Measurements from ENCODE around the gene BICD1.

BICD1 gene

GRCh38 chr12:32334371-32334777, 227.7 kb downstream of the BICD1 start:
- H3K4me3 ChIP-seq (replicated peaks; ENCODE audit: insufficient read depth, low read length), result no peak overlapping the region
- DNase-seq (ENCODE audit: low read depth in 1 of 2, low spot score in 1 of 2), result no peak
- no peak overlapping the region for H3K27ac ChIP-seq (replicated peaks)
- H3K27me3 ChIP-seq (ENCODE audit: insufficient read depth, poor library complexity, severe bottlenecking), result no peaks in the 10 kb centered on the region
- no peak for TF ChIP-seq POLR2AphosphoS5 (IDR thresholded peaks at IDR 0.05; ENCODE audit: low read depth)
- TF ChIP-seq REST (IDR thresholded peaks at IDR 0.05; ENCODE audit: insufficient replicate concordance, low read depth), result no peak
- TF ChIP-seq SPI1 (IDR thresholded peaks at IDR 0.05; ENCODE audit: borderline replicate concordance, low read depth), result no peak
- no peak for TF ChIP-seq GABPA (IDR thresholded peaks at IDR 0.05; ENCODE audit: low read depth)
- TF ChIP-seq CTCF (IDR thresholded peaks at IDR 0.05; ENCODE audit: insufficient read depth, low read length), result no peak

GRCh38 chr12:32336261-32336660, 229.6 kb downstream of the BICD1 start:
- Histone ChIP-seq H3K27me3 (ENCODE audit: insufficient read depth, poor library complexity, severe bottlenecking) (no peaks in the 10 kb centered on the region), H3K27ac (replicated peaks) (no peak overlapping the region), H3K4me3 (replicated peaks; ENCODE audit: insufficient read depth, low read length) (no peak overlapping the region)
- no peak for DNase-seq (ENCODE audit: low read depth in 1 of 2, low spot score in 1 of 2)
- no peak for TF ChIP-seq CTCF (IDR thresholded peaks at IDR 0.05; ENCODE audit: insufficient read depth, low read length)
- TF ChIP-seq GABPA (IDR thresholded peaks at IDR 0.05; ENCODE audit: low read depth), result no peak
- TF ChIP-seq POLR2AphosphoS5 (IDR thresholded peaks at IDR 0.05; ENCODE audit: low read depth), result no peak
- no peak for TF ChIP-seq SPI1 (IDR thresholded peaks at IDR 0.05; ENCODE audit: borderline replicate concordance, low read depth)
- no peak for TF ChIP-seq REST (IDR thresholded peaks at IDR 0.05; ENCODE audit: insufficient replicate concordance, low read depth)

- TF ChIP-seq SPI1 (IDR thresholded peaks at IDR 0.05; ENCODE audit: borderline replicate concordance, low read depth), result no peak
- TF ChIP-seq CTCF (IDR thresholded peaks at IDR 0.05; ENCODE audit: insufficient read depth, low read length), result no peak
- TF ChIP-seq REST (IDR thresholded peaks at IDR 0.05; ENCODE audit: insufficient replicate concordance, low read depth), result no peak
- TF ChIP-seq GABPA (IDR thresholded peaks at IDR 0.05; ENCODE audit: low read depth), result no peak
- no peak for TF ChIP-seq POLR2AphosphoS5 (IDR thresholded peaks at IDR 0.05; ENCODE audit: low read depth)
- no peak for DNase-seq (ENCODE audit: low read depth in 1 of 2, low spot score in 1 of 2)
- Histone ChIP-seq H3K4me3 (replicated peaks; ENCODE audit: insufficient read depth, low read length) (no peak overlapping the region), H3K27ac (replicated peaks) (no peak overlapping the region), H3K27me3 (ENCODE audit: insufficient read depth, poor library complexity, severe bottlenecking) (no peaks in the 10 kb centered on the region)
These were observed 236.8 kb downstream of the BICD1 start for GRCh38 chr12:32343496-32343895.

All from HL-60 (cell line).